ENCODE results near the gene LGI4. TPM values are rescaled to one million over a fixed set of nuclear protein-coding genes. Genes with fewer than 3 reads are reported as not detected.

LGI4 gene
- total RNA-seq, 4 donors from 2014 or later: 24.8 to 47.9 (median 36.2) TPM

DNA sequence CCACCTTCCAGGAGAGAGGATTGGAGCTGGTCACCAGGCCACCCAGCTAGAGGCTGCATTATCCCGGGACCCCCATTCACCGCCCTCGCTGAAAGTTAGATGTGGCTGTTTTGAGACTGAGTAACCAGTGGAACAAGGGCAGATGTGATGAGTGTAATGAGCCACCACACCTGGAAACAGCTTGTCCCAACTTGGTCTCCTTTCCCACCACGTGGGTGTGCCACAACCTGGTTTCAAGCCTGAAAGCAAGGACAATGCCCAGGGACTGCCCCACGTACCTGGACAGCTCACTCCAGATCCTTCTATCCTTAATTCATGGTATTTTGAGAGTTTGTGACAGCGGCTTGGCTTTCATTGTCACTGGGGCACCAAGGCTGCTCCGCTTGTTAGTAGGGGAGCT, 7.0 kb downstream of the LGI4 start:
- peaks cover 0 to 6% of the 10 kb centered on the region in 2 donors for H3K36me3 ChIP-seq
- no peak for TF ChIP-seq POLR2AphosphoS5 (IDR thresholded peaks at IDR 0.05)
- TF ChIP-seq EP300 (IDR thresholded peaks at IDR 0.05): no peak
- TF ChIP-seq, protein P1, sequence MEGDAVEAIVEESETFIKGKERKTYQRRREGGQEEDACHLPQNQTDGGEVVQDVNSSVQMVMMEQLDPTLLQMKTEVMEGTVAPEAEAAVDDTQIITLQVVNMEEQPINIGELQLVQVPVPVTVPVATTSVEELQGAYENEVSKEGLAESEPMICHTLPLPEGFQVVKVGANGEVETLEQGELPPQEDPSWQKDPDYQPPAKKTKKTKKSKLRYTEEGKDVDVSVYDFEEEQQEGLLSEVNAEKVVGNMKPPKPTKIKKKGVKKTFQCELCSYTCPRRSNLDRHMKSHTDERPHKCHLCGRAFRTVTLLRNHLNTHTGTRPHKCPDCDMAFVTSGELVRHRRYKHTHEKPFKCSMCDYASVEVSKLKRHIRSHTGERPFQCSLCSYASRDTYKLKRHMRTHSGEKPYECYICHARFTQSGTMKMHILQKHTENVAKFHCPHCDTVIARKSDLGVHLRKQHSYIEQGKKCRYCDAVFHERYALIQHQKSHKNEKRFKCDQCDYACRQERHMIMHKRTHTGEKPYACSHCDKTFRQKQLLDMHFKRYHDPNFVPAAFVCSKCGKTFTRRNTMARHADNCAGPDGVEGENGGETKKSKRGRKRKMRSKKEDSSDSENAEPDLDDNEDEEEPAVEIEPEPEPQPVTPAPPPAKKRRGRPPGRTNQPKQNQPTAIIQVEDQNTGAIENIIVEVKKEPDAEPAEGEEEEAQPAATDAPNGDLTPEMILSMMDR (IDR thresholded peaks at IDR 0.05): no peak
- no peak for TF ChIP-seq POLR2A (IDR thresholded peaks at IDR 0.05)
- no peak overlapping the region for H3K27ac ChIP-seq
- no peak for ATAC-seq
- 88 to 93% methylated on average over 3 to 7 of the region's 7 CpGs for WGBS, 2 donors (ENCODE audit: low coverage in 1 of 2)
- H3K4me1 ChIP-seq: peaks cover 0 to 38% (median 4%) of the 10 kb centered on the region in 3 donors
- H3K27me3 ChIP-seq: no peaks in the 10 kb centered on the region
- H3K9me3 ChIP-seq: no peaks in the 10 kb centered on the region
- no peak overlapping the region for H3K4me3 ChIP-seq

DNA sequence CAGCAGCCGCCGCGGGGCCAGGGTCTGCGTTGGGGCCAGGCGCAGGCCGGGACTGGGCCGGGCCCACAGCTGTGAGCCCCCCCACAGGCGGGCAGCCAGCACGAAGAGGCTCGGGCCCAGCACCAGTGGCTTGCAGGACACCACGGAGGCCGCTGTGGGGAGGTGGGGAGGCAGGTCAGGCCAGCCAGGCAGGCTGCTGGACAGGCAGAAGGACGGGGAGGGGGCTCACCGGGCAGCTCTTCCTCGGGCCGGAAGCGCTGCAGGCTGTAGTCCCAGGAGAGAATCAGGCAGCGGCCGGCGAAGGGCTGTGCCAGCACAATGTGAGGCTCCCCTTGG, 8.3 kb downstream of the LGI4 start:
- Histone ChIP-seq H3K4me1 (peaks cover 0 to 47% (median 4%) of the 10 kb centered on the region in 3 donors), H3K9me3 (no peaks in the 10 kb centered on the region), H3K36me3 (peaks cover 0 to 5% of the 10 kb centered on the region in 2 donors), H3K27me3 (no peaks in the 10 kb centered on the region), H3K27ac (peak overlapping the region in 3 of 4 donors; percentile 79 to 91 (median 79)), H3K4me3 (peak overlapping the region in 1 of 2 donors; percentile 30)
- ATAC-seq: no peak
- TF ChIP-seq, protein P1 (IDR thresholded peaks at IDR 0.05): no peak
- TF ChIP-seq POLR2A (IDR thresholded peaks at IDR 0.05) (no peak), POLR2AphosphoS5 (IDR thresholded peaks at IDR 0.05) (no peak)
- WGBS, 2 donors (ENCODE audit: low coverage in 1 of 2): 80% methylated on average over 1 of the region's 20 CpGs; no CpG with 5 or more reads in 1 of the 2 donors

DNA sequence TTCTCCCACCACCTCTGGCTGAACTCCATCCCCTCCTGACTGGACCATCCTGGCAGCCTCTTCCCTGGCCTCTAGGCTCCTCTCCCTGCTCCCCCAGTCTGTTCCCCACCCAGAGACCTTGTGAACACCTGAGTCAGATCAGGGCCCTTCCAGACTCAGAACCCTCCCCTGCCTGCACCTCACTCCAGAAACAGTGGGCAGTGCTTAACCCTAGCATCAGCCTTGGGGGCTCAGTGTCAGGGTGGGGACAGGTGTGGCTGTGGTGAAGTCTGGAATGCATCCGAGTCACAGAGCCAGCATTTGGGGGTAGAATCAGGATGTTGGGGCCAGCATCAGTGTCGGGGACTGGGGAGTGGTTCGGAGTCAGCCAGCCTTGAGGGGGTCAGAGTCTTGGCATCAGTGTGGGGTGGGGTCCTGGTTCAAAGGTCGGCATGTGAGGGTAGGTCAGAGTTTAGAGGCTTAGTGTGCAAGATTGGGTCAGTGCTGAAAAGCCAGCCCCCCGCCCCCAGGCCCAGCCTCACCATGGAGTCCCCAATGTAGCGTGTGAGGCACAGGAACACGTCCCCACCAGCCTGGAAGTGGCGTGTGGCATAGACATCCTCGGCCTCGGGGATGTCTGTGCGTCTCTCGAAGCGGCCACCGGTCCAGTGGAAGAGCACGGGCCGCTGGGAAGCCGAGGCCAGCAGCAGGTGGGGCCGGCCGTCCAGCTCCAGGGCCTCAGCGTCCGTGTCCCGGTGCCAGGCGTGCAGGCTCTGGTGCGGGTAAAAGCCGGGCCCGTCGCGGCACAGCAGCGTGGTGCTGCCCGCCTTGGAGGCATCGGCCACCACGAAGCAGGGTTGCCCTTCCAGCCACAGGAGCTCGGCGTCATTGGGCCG, 8.9 kb downstream of the LGI4 start:
- Histone ChIP-seq H3K27me3 (no peaks in the 10 kb centered on the region), H3K36me3 (no peaks in the 10 kb centered on the region), H3K4me3 (peak overlapping the region in 1 of 2 donors; percentile 30), H3K27ac (peak overlapping the region in 3 of 4 donors; percentile 79 to 91 (median 79)), H3K4me1 (peaks cover 0 to 49% (median 4%) of the 10 kb centered on the region in 3 donors), H3K9me3 (no peaks in the 10 kb centered on the region)
- TF ChIP-seq POLR2A (IDR thresholded peaks at IDR 0.05): no peak
- TF ChIP-seq POLR2AphosphoS5 (IDR thresholded peaks at IDR 0.05): no peak
- TF ChIP-seq, protein P1 (IDR thresholded peaks at IDR 0.05): no peak
- no peak for TF ChIP-seq EP300 (IDR thresholded peaks at IDR 0.05)
- ATAC-seq: no peak
- WGBS, 2 donors (ENCODE audit: low coverage in 1 of 2): 80 to 89% methylated on average over 3 to 4 of the region's 35 CpGs

DNA sequence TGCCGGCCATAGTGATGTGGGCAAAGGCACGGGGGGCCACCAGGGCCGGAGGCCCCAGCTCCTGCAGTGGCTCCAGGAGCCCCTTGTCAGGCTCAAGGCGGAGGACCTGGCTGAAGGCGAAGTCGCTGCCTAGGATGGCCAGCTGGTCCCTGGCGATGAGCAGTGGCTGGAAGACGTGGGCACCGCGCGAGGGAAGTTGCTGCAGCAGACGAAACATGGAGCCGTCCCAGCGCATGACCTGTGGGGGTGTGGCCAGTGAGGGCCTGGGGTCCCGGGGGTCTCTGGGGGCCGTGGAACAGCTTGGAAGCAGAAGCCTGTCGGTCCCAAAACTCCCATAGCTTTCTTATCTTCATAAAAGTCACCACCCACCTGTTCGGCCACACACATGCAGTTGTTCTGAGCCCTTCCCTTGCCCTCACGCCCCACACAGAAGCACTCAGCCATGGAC, 9.6 kb downstream of the LGI4 start:
- Histone ChIP-seq H3K4me3 (peak overlapping the region in 1 of 2 donors; percentile 53), H3K36me3 (no peaks in the 10 kb centered on the region), H3K9me3 (no peaks in the 10 kb centered on the region), H3K4me1 (peaks cover 0 to 56% (median 4%) of the 10 kb centered on the region in 3 donors), H3K27me3 (no peaks in the 10 kb centered on the region), H3K27ac (peak overlapping the region in 3 of 4 donors; percentile 79 to 91 (median 79))
- WGBS, 2 donors (ENCODE audit: low coverage in 1 of 2): 80% methylated on average over 5 of the region's 19 CpGs; no CpG with 5 or more reads in 1 of the 2 donors
- TF ChIP-seq POLR2A (IDR thresholded peaks at IDR 0.05) (no peak), EP300 (IDR thresholded peaks at IDR 0.05) (no peak), POLR2AphosphoS5 (IDR thresholded peaks at IDR 0.05) (no peak)
- TF ChIP-seq, protein P1 (IDR thresholded peaks at IDR 0.05): no peak
- no peak for ATAC-seq
